Measurements from ENCODE around the gene TMEM181.
"Not testable (repeated sequence)": the region's sequence is repeated elsewhere in the genome, so short reads cannot be mapped to it uniquely, and the experiment has no call there.

TMEM181 gene, protein sequence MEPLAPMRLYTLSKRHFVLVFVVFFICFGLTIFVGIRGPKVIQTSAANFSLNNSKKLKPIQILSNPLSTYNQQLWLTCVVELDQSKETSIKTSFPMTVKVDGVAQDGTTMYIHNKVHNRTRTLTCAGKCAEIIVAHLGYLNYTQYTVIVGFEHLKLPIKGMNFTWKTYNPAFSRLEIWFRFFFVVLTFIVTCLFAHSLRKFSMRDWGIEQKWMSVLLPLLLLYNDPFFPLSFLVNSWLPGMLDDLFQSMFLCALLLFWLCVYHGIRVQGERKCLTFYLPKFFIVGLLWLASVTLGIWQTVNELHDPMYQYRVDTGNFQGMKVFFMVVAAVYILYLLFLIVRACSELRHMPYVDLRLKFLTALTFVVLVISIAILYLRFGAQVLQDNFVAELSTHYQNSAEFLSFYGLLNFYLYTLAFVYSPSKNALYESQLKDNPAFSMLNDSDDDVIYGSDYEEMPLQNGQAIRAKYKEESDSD

DNA sequence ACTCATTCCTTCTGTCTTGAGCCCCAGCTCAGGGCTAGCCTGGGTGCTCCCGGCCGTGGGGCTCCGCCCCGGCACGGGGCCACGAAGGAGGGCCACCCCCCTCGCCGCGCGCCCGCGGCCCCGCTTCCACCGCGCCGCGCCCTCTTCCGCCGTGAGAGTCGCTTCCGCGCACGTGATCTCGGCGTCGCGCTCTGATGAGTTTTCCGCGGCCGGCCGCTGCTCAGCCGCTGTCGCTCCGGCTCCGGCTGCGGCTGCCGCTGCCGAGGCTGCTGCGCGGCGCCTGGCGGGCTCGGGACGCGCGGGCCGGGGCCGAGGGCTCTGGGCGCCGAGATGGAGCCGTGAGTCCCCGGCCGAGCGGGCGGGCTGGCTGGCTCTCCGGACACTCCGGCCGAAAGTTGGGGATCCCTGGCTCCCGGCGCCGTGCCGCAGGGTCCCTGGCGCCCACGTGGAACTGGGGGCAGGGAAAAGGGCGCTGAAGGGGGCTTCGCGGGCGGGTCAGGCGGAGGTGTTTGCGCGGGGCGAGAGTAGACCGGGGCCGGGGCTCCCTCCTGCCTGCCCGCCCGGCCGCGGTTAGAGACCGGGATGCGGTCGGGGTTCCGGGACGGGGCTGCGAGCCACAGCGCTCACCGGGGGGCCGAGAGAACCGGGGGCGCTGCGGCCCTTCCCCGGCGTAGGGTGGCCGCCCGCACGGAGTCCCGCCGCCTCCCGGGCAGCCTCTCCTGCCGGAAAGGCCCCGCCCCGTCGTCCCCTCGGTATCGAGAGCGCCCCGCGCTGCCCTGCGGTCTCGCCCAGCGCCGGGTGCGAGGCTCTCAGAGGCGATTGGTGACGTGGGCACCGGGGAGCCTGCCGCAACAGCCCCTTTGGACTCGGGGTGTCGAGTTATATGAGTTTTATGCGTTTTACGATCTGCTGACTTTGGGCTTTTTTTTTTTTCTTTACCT, at the start of gene TMEM181:
TSS of gene TMEM181 (plus strand) at position 197 of the 941 bp plus-strand sequence. CDS start at position 331, 134 bp downstream.
- peak; percentile 94 for DNase-seq (ENCODE audit: low spot score)

DNA sequence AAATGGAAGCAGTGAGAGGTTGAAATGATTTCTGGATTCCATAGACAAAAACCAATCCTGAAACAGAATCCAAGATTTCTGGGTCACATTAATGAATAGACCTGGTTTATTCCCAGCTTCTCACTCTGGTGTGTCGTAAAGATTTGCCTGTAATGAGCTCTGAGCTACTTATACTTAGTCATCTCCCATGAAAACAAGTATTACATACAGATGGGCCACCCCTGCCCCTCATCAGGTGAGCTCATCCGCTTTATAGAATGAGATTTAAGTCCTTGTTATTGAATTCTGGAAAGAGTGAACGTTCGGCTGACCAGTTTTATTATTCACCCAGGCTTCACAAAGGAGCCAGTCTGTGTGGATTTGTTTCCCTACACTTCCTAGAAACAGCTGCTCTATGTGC, 47.1 kb upstream of the TMEM181 start:
- peak; percentile 37 for DNase-seq (ENCODE audit: low spot score)

DNA sequence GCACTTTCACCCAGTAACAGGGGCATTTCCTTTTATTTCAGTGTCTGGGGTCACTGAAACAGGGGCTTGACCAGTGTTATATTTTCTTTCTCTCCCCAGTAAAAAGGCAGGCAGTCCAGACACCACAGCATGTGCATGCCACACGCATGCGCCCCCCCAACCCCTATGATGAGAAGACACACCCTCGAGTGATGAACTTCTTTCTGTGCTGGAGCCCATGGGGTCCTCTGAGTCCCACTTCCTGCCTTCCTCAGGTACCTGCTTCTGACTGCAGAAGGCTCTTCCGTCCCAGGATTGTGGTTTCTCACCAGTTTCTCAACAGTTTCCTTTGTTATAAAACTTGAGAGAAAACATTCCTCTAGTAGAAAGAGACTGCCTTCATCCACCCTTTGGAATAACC, 45.7 kb upstream of the TMEM181 start:
- no peak for DNase-seq (ENCODE audit: low spot score)

DNA sequence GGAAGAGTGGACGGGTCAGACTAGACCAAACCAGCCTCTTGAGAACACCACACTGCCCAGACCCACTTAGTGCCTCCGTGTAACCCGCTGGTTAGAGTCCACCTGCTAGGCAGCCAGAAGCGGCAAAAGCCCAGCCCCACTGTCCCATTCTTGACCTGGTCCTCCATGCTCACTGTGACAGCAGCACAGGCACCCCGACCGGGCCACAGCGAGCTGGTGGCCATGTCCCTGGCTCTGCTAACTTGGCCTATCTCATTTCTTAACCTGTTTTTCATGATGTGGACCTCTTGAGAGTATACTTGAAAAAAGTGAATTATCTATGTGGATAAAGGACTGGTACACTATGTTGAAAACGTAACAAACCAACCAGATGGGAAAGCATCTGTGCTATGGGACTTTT, 44.9 kb upstream of the TMEM181 start:
- DNase-seq (ENCODE audit: low spot score) = no peak

DNA sequence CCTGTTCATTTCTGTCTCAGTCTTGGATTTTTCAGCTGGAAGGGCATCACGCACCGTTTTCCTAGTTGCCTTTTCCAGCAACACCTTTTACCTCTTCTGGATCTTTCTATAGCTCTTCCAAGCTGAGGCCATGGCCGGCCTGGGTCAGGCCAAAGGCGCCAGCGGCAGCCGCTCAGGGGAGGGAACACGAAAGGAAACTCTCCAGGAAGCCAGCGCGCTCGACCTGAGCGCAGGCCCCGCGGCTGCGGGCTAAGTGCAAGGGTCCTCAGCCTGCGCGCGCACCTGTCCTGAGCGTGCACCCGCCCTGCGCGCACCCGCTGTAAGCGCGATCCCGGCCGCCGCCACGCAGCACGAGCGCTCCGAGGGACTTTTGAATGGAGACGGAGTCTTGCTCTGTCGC, 43.8 kb upstream of the TMEM181 start:
- DNase-seq (ENCODE audit: low spot score) = no peak

DNA sequence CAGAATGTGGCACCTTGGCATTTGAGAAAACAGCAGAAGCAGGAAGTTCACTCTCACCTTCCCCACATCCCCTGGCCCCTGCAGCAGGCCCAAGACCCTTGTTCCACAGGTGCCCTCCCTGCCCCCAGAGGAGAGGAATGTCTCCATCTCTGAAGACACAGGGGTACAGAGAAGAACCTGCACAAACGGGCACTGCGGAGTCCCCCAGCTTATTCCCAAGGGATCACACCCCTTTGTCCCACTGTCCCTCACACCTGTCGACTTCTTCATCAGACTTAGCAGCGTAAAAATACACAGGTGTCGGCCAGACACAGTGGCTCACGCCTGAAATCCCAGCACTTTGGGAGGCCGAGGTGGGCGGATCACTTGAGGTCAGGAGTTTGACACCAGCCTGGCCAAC, 42.9 kb upstream of the TMEM181 start:
- no peak for DNase-seq (ENCODE audit: low spot score)

DNA sequence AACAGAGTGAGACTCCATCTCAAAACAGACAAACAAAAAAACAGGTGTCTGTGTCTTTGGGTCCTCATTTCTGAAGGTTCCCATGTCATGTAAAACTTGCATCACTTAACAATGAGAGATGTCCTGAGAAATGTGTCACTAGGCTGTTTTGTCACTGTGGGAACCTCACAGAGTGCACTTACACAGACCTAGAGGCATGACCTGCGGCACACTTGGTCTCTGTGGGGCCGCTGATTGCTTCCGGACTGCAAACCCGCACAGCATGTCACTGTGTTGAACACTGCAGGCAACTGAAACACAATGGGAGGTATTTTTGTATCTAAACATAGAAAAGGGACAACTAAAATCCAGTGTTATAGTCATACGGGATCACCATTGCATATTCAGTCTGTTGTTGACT, 42.3 kb upstream of the TMEM181 start:
- no peak for DNase-seq (ENCODE audit: low spot score)

DNA sequence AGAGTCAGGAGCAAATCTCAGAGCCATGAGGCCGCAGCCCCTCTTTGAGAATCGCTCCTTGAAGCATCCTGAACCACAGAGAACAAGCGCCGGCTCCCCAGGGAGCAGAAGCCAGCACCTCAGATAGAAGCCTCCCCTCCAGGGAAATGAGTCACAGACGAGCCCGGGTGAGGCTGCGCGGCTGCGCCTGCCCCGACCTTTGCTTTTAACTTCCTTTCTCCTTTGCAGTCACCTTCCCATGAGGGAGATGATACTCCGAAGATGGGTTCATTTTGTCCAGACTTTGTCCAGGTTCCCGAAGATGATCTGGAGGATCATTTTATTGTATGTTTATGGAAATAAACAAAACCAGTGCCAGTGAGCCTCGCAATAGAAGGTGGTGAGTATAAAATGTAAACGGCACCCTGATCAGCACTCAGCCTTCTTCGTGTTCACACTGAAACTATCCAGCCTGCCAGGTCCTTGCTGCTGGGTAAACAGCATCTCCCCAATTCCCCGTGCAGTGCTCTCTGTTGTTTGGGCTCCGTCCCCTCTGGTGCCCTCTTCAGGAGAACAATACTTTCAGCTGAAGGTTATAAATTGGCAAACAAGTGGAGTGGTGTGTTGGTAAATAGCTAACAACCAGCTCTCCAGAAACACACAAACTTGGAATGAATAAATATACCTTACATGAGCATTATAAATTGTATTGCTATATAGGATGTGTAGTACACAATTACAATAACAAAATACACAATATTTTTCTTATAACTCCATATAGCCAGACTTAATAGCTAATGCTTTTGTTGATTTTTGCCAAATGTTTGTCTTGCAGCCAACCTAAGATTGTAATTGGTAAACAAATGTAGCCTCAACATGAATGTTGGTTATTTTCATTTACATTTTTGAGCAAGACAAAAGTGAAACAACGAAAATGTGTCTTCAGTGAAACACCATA, 41.4 kb upstream of the TMEM181 start:
- DNase-seq (ENCODE audit: low spot score) = peak; percentile 82

DNA sequence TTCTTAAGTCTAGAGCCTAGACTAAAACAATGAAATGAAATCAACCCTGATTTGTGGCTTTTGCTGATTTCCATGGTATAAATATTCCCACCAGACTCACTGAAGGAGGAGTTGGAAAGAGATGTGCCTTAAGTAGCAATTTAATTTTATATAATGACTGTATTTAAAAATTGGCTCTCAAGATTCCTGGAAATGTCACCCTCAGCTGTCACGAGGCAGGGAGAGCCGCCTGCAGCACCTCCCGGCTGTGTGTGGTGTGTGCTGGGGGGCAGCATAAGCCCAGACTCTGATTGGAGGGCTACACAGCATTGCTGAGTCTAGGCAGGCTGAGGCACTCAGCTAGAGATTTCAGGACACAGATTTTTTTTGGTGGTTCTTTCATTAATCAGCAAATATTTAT, 40.6 kb upstream of the TMEM181 start:
- peak; percentile 21 for DNase-seq (ENCODE audit: low spot score)

DNA sequence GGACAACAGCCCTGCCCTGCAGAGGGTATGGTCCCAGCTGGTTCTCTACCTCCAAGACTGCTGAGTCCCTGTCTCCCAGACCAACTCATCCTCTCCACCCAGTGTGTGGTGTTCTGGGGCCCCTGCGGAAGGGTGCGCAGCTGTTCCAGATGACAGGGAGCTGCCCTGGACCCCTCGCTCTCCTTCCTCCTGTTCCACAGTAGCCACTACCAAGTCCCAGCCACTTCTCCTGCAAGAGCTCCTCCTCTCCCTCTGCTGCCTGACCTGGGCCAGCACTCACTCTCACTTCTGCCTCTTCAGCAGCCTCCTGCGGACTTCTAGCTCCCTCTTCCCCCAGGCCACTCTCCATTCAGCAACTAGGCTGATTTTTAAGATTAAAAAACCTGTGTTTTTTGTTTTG, 40.1 kb upstream of the TMEM181 start:
- DNase-seq (ENCODE audit: low spot score) = peak; percentile 9

DNA sequence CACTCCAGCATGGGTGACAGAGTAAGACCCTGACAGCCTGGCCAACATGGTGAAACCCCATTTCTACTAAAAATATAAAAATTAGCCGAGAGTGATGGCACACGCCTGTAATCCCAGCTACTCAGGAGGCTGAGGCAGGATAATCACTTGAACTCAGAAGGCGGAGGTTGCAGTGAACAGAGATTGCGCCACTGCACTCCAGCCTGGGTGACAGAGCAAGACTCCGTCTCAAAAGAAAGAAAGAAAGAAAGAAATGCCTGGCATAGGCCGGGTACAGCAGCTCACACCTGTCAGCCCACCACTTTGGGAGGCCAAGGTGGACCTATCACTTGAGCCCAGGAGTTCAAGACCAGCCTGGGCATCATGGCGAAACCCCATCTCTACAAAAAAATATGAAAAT, 38.9 kb upstream of the TMEM181 start:
- DNase-seq (ENCODE audit: low spot score) = not testable (repeated sequence)

DNA sequence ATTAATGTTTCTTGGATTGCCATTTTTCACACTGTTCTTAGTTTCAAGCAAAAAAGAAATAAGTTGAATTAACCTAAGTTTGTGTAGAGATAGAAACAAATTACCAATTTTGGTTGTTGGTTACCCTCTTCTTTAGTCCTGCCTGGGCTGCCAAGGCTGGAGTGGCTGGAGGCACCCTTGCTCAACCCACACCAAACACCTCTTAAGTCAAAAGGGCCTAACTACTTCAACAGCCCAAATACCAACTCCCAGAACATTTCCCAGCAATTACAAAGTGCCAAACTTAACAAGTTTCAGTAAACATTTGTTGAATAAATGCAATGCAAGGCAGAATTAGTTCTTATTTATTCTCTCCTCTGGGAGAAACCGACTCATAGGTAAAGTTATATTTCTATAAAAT, 38.1 kb upstream of the TMEM181 start:
- DNase-seq (ENCODE audit: low spot score) = no peak

DNA sequence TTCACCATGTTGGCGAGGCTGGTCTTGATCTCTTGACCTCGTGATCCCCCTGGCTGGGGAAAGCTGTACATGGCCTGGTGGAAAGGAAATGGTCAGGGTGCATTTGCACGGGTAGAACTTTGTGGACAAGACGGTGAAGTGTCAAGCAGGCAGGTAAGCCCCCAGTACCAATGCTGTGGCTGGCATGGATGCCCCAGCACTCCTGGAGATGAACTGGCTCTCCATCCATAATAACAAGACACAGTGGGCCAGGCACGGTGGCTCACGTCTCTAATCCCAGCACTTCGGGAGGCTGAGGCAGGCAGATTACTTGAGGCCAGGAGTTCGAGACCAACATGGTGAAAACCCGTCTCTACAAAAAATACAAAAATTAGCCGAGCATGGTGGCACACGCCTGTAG, 37.3 kb upstream of the TMEM181 start:
- no peak for DNase-seq (ENCODE audit: low spot score)

DNA sequence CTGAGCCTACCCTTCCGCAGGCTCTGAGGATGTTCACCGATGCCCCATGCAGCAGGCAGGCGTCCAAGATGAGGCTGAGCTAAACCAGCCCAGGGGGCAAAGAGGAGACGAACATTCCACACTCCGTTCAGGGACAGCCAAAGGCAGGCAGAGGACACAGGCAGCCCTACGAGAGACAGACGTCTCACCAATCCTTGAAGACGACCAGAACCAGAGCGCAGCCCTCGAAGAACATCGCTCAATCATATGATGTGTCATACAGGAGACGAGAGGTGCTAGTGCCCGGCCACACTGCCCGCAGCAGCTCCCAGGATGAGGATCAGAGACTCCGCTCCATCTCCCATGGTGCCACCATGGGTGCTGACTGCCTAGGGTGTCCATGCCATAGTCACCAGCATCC, 35.6 kb upstream of the TMEM181 start:
- DNase-seq (ENCODE audit: low spot score) = no peak

DNA sequence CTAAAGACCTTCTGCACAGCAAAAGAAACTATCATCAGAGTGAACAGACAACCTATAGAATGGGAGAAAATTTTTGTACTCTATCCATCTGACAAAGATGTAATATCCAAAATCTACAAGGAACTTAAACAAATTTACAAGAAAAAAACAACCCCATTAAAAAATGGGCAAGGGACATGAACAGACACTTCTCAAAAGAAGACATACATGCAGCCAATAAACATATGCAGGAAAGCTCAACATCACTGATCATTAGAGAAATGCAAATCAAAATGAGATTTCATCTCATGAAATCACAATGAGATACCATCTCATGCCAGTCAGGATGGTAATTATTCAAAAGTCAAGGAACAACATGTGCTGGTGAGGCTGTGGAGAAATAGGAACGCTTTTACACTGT, 32.0 kb upstream of the TMEM181 start:
- DNase-seq (ENCODE audit: low spot score) = not testable (repeated sequence)

DNA sequence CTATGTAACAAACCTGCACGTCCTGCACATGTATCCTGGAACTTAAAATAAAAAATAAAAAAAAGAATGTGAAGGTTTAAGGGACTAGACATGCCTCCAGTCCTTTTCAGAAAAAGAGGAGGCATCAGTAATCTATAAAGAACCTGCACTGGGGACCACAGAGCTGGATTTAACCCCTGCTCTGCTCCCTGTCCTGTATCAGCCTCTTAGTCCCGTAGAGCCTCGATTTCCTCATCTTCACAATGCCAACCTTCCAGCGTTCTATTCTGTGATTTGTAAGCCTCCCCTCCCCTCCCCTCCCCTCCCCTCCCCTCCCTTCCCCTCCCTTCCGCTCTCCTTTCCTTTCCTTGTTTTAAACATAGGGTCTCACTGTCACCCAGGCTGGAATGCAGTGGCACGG, 31.1 kb upstream of the TMEM181 start:
- DNase-seq (ENCODE audit: low spot score) = no peak

DNA sequence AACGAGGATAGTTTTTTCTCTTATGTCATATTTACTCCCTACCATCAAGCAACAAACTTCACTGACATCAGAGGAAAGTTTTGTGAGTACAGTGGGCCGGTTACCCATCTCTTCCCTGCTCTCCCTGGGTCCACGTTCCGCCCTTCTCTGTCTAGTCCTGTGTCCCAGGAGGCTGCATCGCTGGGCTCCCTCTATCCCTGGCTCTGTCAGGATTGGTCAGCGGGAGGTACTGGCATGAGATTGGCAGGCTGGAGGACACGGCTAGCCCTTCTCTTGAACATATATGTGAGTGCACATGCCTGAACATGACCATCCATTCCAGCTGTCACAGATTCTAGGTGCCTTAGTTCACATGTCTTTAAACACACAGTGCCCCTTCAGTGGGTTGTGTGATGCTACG, 30.3 kb upstream of the TMEM181 start:
- no peak for DNase-seq (ENCODE audit: low spot score)

DNA sequence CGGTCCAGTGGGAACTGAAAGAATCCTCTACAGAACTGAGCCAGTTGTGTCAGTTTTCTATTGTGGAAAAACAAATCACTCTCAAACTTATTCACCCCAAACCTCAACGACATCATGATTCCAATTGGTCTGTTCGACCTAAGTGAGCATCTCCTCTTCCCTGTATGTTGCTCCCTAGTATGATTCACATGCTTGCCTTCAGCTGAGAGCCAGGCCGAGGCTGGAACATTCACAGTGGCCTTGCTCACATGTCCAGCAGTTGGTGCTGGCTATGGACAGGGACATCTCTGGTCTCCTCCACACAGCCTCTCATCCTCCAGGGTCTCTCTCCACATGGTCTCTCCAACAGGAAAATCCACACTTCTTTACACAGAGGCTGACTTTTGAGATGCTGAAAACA, 28.3 kb upstream of the TMEM181 start:
- no peak for DNase-seq (ENCODE audit: low spot score)

DNA sequence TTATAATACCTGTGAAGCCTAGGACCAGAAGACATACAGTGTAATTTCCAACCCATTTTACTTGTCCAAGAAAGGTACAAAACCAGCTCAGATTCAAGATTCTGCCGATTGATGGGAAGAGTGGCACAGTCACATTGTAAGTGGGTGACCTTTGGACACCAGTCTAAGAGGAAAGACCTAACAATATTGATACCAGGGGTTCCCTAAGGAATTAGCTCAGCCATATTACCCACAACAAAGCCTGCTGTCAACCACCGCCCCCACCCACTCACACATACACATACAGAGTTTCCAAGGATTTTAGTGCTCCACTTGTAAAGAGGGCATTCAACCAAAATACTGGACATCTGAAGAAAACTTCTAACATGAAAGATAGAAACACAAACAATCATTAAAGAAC, 27.9 kb upstream of the TMEM181 start:
- no peak for DNase-seq (ENCODE audit: low spot score)

DNA sequence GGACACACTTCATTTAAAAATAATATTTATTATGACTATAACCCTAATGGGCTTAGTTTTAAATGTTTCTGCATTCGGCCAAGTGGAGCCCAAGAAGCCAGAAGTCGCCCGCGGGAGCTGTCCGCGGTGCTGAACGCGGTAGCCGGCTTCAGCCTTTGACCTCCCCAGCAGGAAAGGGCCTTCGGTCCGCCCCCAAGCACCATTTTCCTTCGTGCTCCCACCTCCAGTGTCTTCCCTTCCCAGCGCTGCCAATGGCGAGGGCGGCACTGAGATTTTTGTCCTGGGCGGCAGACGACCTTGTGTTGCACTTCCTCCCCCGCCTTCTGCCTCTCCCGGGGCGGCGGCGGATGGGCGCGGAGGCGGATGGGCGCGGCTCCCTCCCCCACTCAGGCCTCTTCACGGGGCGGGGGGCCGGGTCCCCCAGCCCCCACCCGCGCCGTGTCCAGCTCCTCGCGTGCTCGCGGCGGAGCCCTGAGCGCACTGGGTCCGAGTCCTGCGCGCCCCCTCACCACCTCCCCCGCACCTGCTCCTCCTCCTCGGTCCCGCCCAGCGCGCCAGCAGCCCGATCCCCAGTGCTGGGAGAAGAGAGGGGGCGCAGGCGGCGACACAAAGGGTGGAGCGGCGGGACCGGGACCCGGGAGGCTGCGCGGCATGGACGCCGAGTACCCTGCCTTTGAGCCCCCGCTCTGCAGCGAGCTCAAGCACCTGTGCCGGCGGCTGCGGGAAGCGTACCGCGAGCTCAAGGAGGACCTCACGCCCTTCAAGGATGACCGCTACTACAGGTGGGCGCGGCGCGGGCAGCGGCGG, 23.6 kb upstream of the TMEM181 start:
- DNase-seq (ENCODE audit: low spot score) = peak; percentile 90

All from D341Med (cell line).